ENCODE results near the gene TMED5.

DNA sequence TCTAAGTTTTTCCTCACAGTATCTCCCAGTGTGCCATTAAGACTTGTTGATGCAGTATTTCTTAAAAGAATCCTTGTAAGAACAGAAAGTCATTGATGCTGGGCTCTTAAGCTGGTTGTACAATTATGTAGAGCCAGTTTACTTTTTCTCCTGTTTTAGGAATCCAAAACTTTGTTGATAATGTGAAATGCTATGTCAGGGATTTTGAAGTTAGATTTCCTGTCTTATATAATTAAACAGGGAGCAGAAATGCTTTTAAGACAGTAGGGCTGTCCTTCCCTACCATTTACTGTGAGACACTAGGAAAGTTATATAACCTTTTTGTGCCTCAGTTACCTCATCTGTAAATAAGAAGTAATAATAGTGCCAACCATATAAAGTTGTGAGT is 26.3 kb upstream of the TMED5 start:
- no peak for TF ChIP-seq POLR2A (IDR thresholded peaks at IDR 0.05; ENCODE audit: extremely low read depth, insufficient read length)
- TF ChIP-seq CTCF (IDR thresholded peaks at IDR 0.05; ENCODE audit: low read depth, low read length): no peak
- no peak for TF ChIP-seq MAX (IDR thresholded peaks at IDR 0.05; ENCODE audit: low read depth, low read length)
